ENCODE results near the gene AIG1.

GRCh38 chr6:143099647-143100046 lies 39.0 kb downstream of the AIG1 start:
- TF ChIP-seq CTCF (conservative IDR thresholded peaks at IDR 0.05; ENCODE audit: low read depth, low read length) (no peak), EZH2 (IDR thresholded peaks at IDR 0.05; ENCODE audit: borderline replicate concordance, low read depth, low read length, poor library complexity, severe bottlenecking) (no peak)

Data from A673 (cell line).